ENCODE measurements around the gene FGD6. TPM values are rescaled to one million over a fixed set of nuclear protein-coding genes. Genes with fewer than 3 reads are reported as not detected.

FGD6 gene
- total and polyA plus RNA-seq, 2 experiments from 2014 or later = 10.4 to 17.2 TPM

DNA sequence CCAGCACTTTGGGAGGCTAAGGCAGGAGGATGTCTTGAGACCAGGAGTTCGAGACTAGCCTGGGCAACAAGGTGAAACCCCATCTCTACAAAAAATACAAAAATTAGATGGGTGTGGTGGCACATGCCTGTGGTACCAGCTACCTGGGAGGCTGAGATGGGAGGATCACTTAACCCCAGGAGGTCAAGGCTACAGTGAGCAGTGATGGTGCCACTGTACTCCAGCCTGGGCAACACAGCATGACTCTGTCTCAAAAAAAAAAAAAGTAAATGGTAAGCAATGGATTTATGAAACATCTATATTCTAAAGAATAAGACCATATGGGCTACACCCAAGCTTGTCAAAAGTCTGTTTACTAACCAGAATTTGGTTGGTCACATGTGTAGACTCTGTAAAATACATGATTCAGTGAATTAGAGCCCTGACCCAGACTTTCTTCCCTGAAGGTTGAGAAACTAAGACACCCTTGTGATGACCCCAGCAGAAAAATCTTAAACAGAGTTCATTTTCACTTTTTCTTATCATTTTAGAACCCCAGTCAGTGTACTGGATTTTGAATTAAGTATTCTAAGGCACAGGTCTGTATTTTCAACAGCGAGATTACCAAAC is 12.1 kb downstream of the FGD6 start:
- Histone ChIP-seq H2AFZ (no peak overlapping the region), H3K4me1 (ENCODE audit: insufficient read depth) (peaks cover 57% of the 10 kb centered on the region), H3K27me3 (no peaks in the 10 kb centered on the region), H3K4me3 (no peak overlapping the region), H3K9me3 (ENCODE audit: low read depth) (no peaks in the 10 kb centered on the region), H3K79me2 (peaks cover 75% of the 10 kb centered on the region), H3K9me2 (replicated peaks; ENCODE audit: insufficient read depth) (no peaks in the 10 kb centered on the region), H3K36me3 (replicated peaks; ENCODE audit: insufficient read depth, low read depth) (no peaks in the 10 kb centered on the region), H3K27ac (peak overlapping the region; percentile 98), H3K4me2 (peak overlapping the region; percentile 26), H4K20me1 (ENCODE audit: insufficient read depth, poor library complexity, severe bottlenecking) (no peaks in the 10 kb centered on the region)
- WGBS (ENCODE audit: low lambda C conversion rate, missing lambda C conversion rate) = 84% methylated on average over 2 of the region's 2 CpGs
- TF ChIP-seq, protein P1, sequence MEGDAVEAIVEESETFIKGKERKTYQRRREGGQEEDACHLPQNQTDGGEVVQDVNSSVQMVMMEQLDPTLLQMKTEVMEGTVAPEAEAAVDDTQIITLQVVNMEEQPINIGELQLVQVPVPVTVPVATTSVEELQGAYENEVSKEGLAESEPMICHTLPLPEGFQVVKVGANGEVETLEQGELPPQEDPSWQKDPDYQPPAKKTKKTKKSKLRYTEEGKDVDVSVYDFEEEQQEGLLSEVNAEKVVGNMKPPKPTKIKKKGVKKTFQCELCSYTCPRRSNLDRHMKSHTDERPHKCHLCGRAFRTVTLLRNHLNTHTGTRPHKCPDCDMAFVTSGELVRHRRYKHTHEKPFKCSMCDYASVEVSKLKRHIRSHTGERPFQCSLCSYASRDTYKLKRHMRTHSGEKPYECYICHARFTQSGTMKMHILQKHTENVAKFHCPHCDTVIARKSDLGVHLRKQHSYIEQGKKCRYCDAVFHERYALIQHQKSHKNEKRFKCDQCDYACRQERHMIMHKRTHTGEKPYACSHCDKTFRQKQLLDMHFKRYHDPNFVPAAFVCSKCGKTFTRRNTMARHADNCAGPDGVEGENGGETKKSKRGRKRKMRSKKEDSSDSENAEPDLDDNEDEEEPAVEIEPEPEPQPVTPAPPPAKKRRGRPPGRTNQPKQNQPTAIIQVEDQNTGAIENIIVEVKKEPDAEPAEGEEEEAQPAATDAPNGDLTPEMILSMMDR (IDR thresholded peaks at IDR 0.05; ENCODE audit: poor library complexity) = no peak
- TF ChIP-seq EZH2 (IDR thresholded peaks at IDR 0.05; ENCODE audit: borderline replicate concordance) (no peak), EZH2phosphoT487 (IDR thresholded peaks at IDR 0.05; ENCODE audit: low read depth, severe bottlenecking, unreplicated experiment) (no peak)
- DNase-seq (ENCODE audit: low spot score) = no peak

DNA sequence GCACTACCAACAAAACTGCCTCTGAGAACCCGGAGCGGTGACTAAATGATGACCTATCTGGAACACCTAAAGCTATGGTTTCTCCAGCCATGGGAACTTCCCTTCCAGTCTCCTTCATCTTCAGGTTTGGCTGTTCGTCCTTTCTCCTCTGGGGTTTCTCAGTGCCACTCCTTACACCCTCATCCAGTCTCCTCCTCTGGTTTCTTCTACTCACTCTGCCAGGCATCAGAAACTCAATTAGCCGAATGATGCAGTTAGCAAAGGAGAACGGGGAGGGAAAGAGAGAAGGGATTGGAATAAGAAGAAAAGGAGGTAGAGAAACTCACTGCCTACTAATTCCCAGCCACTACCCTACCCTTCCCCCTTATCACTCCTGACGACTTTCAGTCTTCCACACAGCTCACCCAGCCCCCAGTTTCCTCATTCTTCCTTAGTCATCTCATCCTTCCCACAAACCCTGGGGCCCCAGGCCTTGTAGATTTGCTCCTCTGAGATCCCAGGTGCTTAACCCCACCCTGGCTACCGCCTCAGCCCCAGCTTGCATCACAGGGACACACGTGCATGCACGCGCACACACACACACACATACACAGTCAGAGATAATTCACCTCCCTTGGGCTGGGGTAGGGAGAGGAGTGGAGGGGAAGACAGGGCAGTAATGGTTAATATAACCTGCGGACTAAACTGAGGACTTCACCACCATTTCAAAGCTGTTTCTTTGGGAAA is 13.0 kb downstream of the FGD6 start:
- H3K4me1 ChIP-seq (ENCODE audit: insufficient read depth) = peaks cover 63% of the 10 kb centered on the region
- DNase-seq (ENCODE audit: low spot score) = peak; percentile 94
- H3K9me2 ChIP-seq (replicated peaks; ENCODE audit: insufficient read depth) = no peaks in the 10 kb centered on the region
- H4K20me1 ChIP-seq (ENCODE audit: insufficient read depth, poor library complexity, severe bottlenecking) = no peaks in the 10 kb centered on the region
- H3K4me3 ChIP-seq = no peak overlapping the region
- TF ChIP-seq, protein P1 (IDR thresholded peaks at IDR 0.05; ENCODE audit: poor library complexity) = no peak
- TF ChIP-seq EZH2phosphoT487 (IDR thresholded peaks at IDR 0.05; ENCODE audit: low read depth, severe bottlenecking, unreplicated experiment) = no peak
- no peak for TF ChIP-seq EZH2 (IDR thresholded peaks at IDR 0.05; ENCODE audit: borderline replicate concordance)
- H2AFZ ChIP-seq = no peak overlapping the region
- H3K4me2 ChIP-seq = peak overlapping the region; percentile 64
- no peaks in the 10 kb centered on the region for H3K9me3 ChIP-seq (ENCODE audit: low read depth)
- H3K36me3 ChIP-seq (replicated peaks; ENCODE audit: insufficient read depth, low read depth) = no peaks in the 10 kb centered on the region
- H3K79me2 ChIP-seq = peaks cover 73% of the 10 kb centered on the region
- 45% methylated on average over 11 of the region's 11 CpGs for WGBS (ENCODE audit: low lambda C conversion rate, missing lambda C conversion rate)
- peak overlapping the region; percentile 98 for H3K27ac ChIP-seq
- H3K27me3 ChIP-seq = no peaks in the 10 kb centered on the region

DNA sequence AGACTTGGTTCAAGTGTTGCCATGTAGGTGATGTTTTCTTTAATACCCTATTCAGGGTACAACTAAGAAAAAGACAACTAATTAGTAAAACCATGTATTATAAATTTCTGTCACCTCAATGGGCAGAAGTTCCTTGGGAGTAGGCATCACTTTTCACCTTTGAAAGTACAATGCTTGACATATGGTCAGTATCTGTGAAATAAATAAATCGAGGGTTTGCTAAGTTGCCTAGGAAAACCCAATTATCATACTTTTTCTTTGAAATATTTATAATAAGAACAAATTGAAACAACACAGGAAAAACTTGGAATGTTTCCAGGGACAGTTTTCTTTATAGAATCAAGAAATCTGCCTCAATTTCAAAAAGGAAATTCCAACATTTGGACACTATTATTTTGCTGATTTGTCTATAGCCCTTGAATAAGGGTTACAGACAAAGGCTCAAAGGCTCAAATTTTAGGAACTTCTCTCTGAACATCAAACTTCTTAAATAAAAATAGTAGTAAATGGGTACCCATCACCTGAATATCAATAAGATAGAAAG is 13.7 kb downstream of the FGD6 start:
- Histone ChIP-seq H2AFZ (no peak overlapping the region), H3K4me2 (peak overlapping the region; percentile 64), H3K4me3 (no peak overlapping the region), H3K27ac (peak overlapping the region; percentile 98), H3K79me2 (peaks cover 71% of the 10 kb centered on the region), H3K4me1 (ENCODE audit: insufficient read depth) (peaks cover 63% of the 10 kb centered on the region), H3K27me3 (no peaks in the 10 kb centered on the region), H3K9me3 (ENCODE audit: low read depth) (no peaks in the 10 kb centered on the region), H4K20me1 (ENCODE audit: insufficient read depth, poor library complexity, severe bottlenecking) (no peaks in the 10 kb centered on the region), H3K9me2 (replicated peaks; ENCODE audit: insufficient read depth) (no peaks in the 10 kb centered on the region), H3K36me3 (replicated peaks; ENCODE audit: insufficient read depth, low read depth) (no peaks in the 10 kb centered on the region)
- TF ChIP-seq EZH2 (IDR thresholded peaks at IDR 0.05; ENCODE audit: borderline replicate concordance) = no peak
- TF ChIP-seq EZH2phosphoT487 (IDR thresholded peaks at IDR 0.05; ENCODE audit: low read depth, severe bottlenecking, unreplicated experiment) = no peak
- TF ChIP-seq, protein P1 (IDR thresholded peaks at IDR 0.05; ENCODE audit: poor library complexity) = no peak
- no peak for DNase-seq (ENCODE audit: low spot score)
- WGBS (ENCODE audit: low lambda C conversion rate, missing lambda C conversion rate) = 69% methylated on average over 1 of the region's 1 CpG
